Neutrophil (primary cell): ENCODE data around the gene RABGGTA.

Experiments used
- H3K27ac ChIP-seq: fragments of 200-600 bp; sonication (generic); 2 replicates; pipeline ENCODE4 v1.5.1; 2016; ENCODE audit warnings: mild to moderate bottlenecking, moderate library complexity
- H3K27me3 ChIP-seq: fragments of 200-600 bp; sonication (generic); 2 replicates; pipeline ENCODE4 v1.6.0; 2016; ENCODE audit warnings: mild to moderate bottlenecking
- H3K36me3 ChIP-seq: fragments of 200-600 bp; sonication (generic); 2 replicates; pipeline ENCODE4 v1.5.1; 2017
- H3K4me1 ChIP-seq, 2 experiments: fragments of 200-600 bp in 1 of 2; sonication (generic) in 1 of 2; 1 replicate in 1 of 2; 2 replicates in 1 of 2; pipeline versions ENCODE4 v1.5.1 to v1.6.1; 2013 to 2016; ENCODE audit warnings: low read depth in 1 of 2, low read length in 1 of 2, mild to moderate bottlenecking in 1 of 2, moderate library complexity in 1 of 2; ENCODE audit not compliant: control insufficient read depth in 1 of 2, insufficient read depth in 1 of 2
- H3K4me3 ChIP-seq, 2 experiments: fragments of 200-600 bp in 1 of 2; sonication (generic) in 1 of 2; 1 replicate in 1 of 2; 2 replicates in 1 of 2; pipeline ENCODE4 v1.5.1; 2013 to 2016; ENCODE audit warnings: low read depth in 1 of 2, low read length in 1 of 2, mild to moderate bottlenecking in 1 of 2, moderate library complexity in 1 of 2
- H3K9me3 ChIP-seq: fragments of 200-600 bp; sonication (generic); 2 replicates; pipeline ENCODE4 v1.5.1; 2016
- TF ChIP-seq, protein P1 (sequence below): fragments of 200-600 bp; sonication (generic); IDR thresholded peaks from 2 replicates; pipeline ENCODE4 v1.5.1; 2016; ENCODE audit warnings: antibody characterized with exemption

Gene RABGGTA

GRCh38 chr14:24269368-24269767 lies 2.0 kb downstream of the RABGGTA start:
- H3K9me3 ChIP-seq, result no peaks in the 10 kb centered on the region
- peaks cover 33 to 35% of the 10 kb centered on the region in 2 experiments for H3K4me1 ChIP-seq
- H3K27ac ChIP-seq, result no peak overlapping the region
- no peak overlapping the region for H3K4me3 ChIP-seq
- TF ChIP-seq, protein P1, sequence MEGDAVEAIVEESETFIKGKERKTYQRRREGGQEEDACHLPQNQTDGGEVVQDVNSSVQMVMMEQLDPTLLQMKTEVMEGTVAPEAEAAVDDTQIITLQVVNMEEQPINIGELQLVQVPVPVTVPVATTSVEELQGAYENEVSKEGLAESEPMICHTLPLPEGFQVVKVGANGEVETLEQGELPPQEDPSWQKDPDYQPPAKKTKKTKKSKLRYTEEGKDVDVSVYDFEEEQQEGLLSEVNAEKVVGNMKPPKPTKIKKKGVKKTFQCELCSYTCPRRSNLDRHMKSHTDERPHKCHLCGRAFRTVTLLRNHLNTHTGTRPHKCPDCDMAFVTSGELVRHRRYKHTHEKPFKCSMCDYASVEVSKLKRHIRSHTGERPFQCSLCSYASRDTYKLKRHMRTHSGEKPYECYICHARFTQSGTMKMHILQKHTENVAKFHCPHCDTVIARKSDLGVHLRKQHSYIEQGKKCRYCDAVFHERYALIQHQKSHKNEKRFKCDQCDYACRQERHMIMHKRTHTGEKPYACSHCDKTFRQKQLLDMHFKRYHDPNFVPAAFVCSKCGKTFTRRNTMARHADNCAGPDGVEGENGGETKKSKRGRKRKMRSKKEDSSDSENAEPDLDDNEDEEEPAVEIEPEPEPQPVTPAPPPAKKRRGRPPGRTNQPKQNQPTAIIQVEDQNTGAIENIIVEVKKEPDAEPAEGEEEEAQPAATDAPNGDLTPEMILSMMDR, result no peak
- peaks cover 46% of the 10 kb centered on the region for H3K36me3 ChIP-seq
- no peaks in the 10 kb centered on the region for H3K27me3 ChIP-seq

DNA sequence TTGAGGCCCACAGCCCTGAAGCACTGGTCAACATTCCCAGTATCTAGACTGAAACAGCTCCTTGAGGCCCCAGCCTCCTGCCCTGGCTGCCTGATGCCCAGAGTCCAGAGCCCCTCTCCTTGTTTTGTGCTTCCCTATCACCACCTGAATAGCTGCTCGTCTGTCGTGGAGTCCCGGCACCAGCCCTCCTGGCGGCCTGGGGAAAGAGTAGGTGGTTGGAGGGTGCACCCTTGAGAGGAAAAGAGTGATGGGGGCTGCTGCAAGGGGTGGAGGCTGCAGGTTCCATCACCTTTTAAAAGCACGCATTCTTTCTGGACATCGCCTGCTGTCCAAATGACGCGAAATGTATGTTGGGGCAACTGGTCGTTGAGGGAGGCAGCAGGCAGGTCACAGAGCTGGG lies 3.2 kb downstream of the RABGGTA start:
- Histone ChIP-seq H3K27ac (no peak overlapping the region), H3K4me3 (no peak overlapping the region), H3K4me1 (peaks cover 22 to 24% of the 10 kb centered on the region in 2 experiments), H3K27me3 (no peaks in the 10 kb centered on the region), H3K36me3 (peaks cover 46% of the 10 kb centered on the region), H3K9me3 (no peaks in the 10 kb centered on the region)
- TF ChIP-seq, protein P1, result no peak

DNA sequence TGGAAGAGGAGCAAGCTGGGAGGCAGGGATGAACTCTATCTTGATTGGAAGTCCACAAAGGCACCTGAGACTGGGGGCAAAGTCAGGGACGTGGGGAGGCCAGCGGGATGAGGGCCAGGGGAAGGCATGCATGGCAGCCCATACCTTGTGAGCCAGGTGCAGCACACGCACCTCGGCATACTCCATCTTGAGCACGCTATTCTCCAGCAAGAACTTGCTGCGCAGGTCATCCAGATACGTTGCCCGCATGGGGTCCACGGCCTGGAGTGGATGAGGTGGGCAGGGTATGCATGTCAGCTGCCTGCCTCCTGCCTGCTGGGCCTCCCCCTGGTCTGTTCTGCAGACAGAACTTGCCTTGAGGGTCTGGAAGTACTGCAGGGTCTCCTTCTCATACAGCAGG lies 3.9 kb downstream of the RABGGTA start:
- Histone ChIP-seq H3K4me3 (no peak overlapping the region), H3K9me3 (no peaks in the 10 kb centered on the region), H3K36me3 (peaks cover 46% of the 10 kb centered on the region), H3K4me1 (peaks cover 15 to 16% of the 10 kb centered on the region in 2 experiments), H3K27ac (no peak overlapping the region), H3K27me3 (no peaks in the 10 kb centered on the region)
- TF ChIP-seq, protein P1, result no peak

- Histone ChIP-seq H3K27me3 (no peaks in the 10 kb centered on the region), H3K27ac (no peak overlapping the region), H3K4me1 (peaks cover 6 to 8% of the 10 kb centered on the region in 2 experiments), H3K4me3 (no peak overlapping the region), H3K9me3 (no peaks in the 10 kb centered on the region), H3K36me3 (peaks cover 46% of the 10 kb centered on the region)
- TF ChIP-seq, protein P1, result no peak
These were observed 4.8 kb downstream of the RABGGTA start for GRCh38 chr14:24266344-24267244.

DNA sequence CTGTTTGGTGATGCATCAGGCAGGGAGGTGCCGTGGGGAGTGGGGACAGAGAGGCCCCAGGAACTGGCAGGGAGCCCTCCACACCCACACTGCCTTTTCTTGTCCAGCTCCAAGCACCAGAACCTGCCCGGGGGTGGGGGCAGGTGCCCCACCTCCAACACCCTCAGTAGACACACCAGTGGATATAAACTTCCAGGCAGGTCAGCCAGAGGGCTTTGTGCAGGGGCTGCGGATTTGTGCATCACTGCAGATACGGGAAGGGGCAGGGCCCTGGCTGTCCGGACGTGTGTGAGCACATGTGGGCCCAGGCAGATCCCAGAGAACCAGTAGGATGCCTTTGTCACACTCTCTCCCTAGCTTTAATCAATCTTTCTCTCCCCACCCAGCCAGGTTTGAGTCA lies 7.1 kb downstream of the RABGGTA start:
- no peaks in the 10 kb centered on the region for H3K27me3 ChIP-seq
- H3K4me3 ChIP-seq, result no peak overlapping the region
- H3K27ac ChIP-seq, result no peak overlapping the region
- TF ChIP-seq, protein P1, result no peak
- no peaks in the 10 kb centered on the region for H3K4me1 ChIP-seq
- H3K36me3 ChIP-seq, result peaks cover 59% of the 10 kb centered on the region
- no peaks in the 10 kb centered on the region for H3K9me3 ChIP-seq
